OCI-LY3 (cell line): ENCODE data around the gene BOLL.

Experiments
- H2AFZ ChIP-seq: fragments of 200-600, 300-600 bp; shearing (Covaris generic); 2 replicates; pipeline ENCODE4 v1.6.0; 2014; ENCODE audit warnings: antibody characterized with exemption, low read depth, low read length
- H3K27ac ChIP-seq: fragments of 200-600, 300-600 bp; sonication (generic); 2 replicates; pipeline ENCODE4 v1.5.1; 2014; ENCODE audit warnings: mild to moderate bottlenecking, low read length, moderate library complexity, mixed read lengths
- H3K27me3 ChIP-seq: fragments of 200-600, 300-600 bp; sonication (generic); 2 replicates; pipeline ENCODE4 v1.6.1; 2014; ENCODE audit warnings: low read depth, low read length, mixed read lengths
- H3K36me3 ChIP-seq: fragments of 200-600, 300-600 bp; sonication (generic); replicated peaks from 2 replicates; pipeline ENCODE3; 2014; ENCODE audit warnings: low read depth, low read length, mixed read lengths
- H3K4me1 ChIP-seq: fragments of 300-600, 200-600 bp; sonication (generic); 2 replicates; pipeline ENCODE4 v1.6.1; 2014; ENCODE audit warnings: low read length, mixed read lengths
- H3K4me2 ChIP-seq: fragments of 200-600, 300-600 bp; sonication (generic); 2 replicates; pipeline ENCODE4 v1.6.1; 2014; ENCODE audit warnings: low read length, mixed read lengths
- H3K4me3 ChIP-seq: fragments of 300-600, 200-600 bp; sonication (generic); 2 replicates; pipeline ENCODE4 v1.5.1; 2014; ENCODE audit warnings: antibody characterized with exemption, mild to moderate bottlenecking, low read length, moderate library complexity
- H3K79me2 ChIP-seq: fragments of 300-600, 200-600 bp; shearing (Covaris generic); 2 replicates; pipeline ENCODE4 v1.6.1; 2014; ENCODE audit warnings: mild to moderate bottlenecking, low read length, mixed read lengths
- H3K9ac ChIP-seq: fragments of 300-600, 200-600 bp; shearing (Covaris generic); 2 replicates; pipeline ENCODE4 v1.6.0; 2014; ENCODE audit warnings: mild to moderate bottlenecking, low read length, moderate library complexity
- H3K9me3 ChIP-seq: fragments of 200-600, 300-600 bp; shearing (Covaris generic); 2 replicates; pipeline ENCODE4 v1.6.1; 2014; ENCODE audit warnings: low read length, mixed read lengths; ENCODE audit not compliant: insufficient read depth
- H4K20me1 ChIP-seq: fragments of 200-600, 300-600 bp; sonication (generic); 2 replicates; pipeline ENCODE4 v1.6.1; 2016; ENCODE audit warnings: low read length, mixed read lengths; ENCODE audit not compliant: insufficient read depth
- CTCF ChIP-seq: fragments of 200-600, 300-600 bp; sonication (generic); IDR thresholded peaks from 2 replicates; pipeline ENCODE4 v1.5.1; 2014; ENCODE audit warnings: antibody characterized with exemption, low read length, low read depth
- EZH2phosphoT487 ChIP-seq: fragments of 200-600 bp; shearing (Covaris generic); IDR thresholded peaks from 2 replicates; pipeline ENCODE4 v1.6.1; 2018; ENCODE audit warnings: antibody characterized with exemption, mixed run types, low read depth

BOLL gene

GRCh38 chr2:197800091-197800490 lies 15.0 kb upstream of the BOLL start:
- H3K4me2 ChIP-seq: no peak overlapping the region
- H3K27ac ChIP-seq: no peak overlapping the region
- H4K20me1 ChIP-seq: no peaks in the 10 kb centered on the region
- no peak overlapping the region for H3K4me3 ChIP-seq
- H3K9me3 ChIP-seq: no peaks in the 10 kb centered on the region
- no peaks in the 10 kb centered on the region for H3K79me2 ChIP-seq
- H3K4me1 ChIP-seq: peaks cover 3% of the 10 kb centered on the region; the same call in 1 of the 2 replicates
- no peak overlapping the region for H3K9ac ChIP-seq
- H2AFZ ChIP-seq: no peak overlapping the region
- peaks cover 9% of the 10 kb centered on the region; the same call in 1 of the 2 replicates for H3K27me3 ChIP-seq
- no peak for TF ChIP-seq EZH2phosphoT487
- TF ChIP-seq CTCF: no peak
- H3K36me3 ChIP-seq: no peaks in the 10 kb centered on the region

DNA sequence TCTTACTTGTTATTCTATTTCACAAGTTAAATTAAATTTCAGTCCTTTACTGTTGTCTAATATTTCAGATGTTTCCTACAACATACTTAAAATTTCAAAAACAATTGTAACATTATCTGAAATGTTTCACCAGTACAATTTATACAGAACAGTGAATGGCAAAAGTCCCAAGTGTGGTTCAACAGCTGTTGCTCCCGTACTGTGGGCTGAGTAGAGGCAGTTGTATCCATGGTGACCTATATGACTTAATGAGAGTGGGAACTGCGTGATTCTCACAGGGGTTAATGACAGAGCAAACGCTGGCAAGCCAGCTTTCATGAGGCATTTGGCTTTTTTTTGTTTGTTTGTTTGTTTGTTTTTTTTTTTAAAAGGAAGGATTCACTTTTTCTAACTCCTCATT lies 13.9 kb upstream of the BOLL start:
- Histone ChIP-seq H3K27ac (no peak overlapping the region), H3K4me3 (no peak overlapping the region), H3K36me3 (no peaks in the 10 kb centered on the region), H3K4me2 (no peak overlapping the region), H3K79me2 (no peaks in the 10 kb centered on the region), H3K27me3 (peaks cover 8% of the 10 kb centered on the region; the same call in 1 of the 2 replicates), H3K4me1 (peaks cover 3% of the 10 kb centered on the region; the same call in 1 of the 2 replicates), H2AFZ (no peak overlapping the region), H3K9me3 (no peaks in the 10 kb centered on the region), H3K9ac (no peak overlapping the region), H4K20me1 (no peaks in the 10 kb centered on the region)
- no peak for TF ChIP-seq CTCF
- no peak for TF ChIP-seq EZH2phosphoT487

DNA sequence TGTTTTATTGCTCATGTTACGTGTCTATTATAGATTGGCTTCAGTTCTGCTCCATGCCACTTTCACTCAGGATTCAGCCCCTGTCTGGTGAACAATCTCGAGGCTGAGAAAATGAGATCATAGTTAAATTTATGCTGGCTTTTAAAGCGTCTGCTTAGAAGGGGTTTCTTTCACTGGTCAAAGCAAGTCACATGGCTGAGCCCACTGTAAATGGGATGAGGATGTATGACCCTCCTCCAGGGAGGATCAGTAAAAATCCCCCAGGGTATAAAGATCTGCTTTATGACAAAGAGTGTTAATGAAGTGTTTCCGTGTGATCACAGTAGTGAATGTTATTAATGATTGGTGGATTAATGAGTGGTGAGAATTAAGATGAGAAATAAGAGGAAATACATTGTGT lies 13.1 kb upstream of the BOLL start:
- Histone ChIP-seq H3K9ac (no peak overlapping the region), H3K36me3 (no peaks in the 10 kb centered on the region), H4K20me1 (no peaks in the 10 kb centered on the region), H3K9me3 (no peaks in the 10 kb centered on the region), H3K4me3 (no peak overlapping the region; the same call in 1 of the 2 replicates), H3K27ac (no peak overlapping the region), H3K4me1 (no peaks in the 10 kb centered on the region), H3K79me2 (no peaks in the 10 kb centered on the region), H3K4me2 (peak overlapping the region; percentile 11; the same call in 1 of the 2 replicates), H3K27me3 (peaks cover 8% of the 10 kb centered on the region; the same call in 1 of the 2 replicates), H2AFZ (no peak overlapping the region)
- TF ChIP-seq CTCF (no peak), EZH2phosphoT487 (no peak)

GRCh38 chr2:197795277-197795676 lies 10.2 kb upstream of the BOLL start:
- Histone ChIP-seq H2AFZ (no peak overlapping the region), H3K4me1 (no peaks in the 10 kb centered on the region), H3K27me3 (peaks cover 4% of the 10 kb centered on the region; the same call in 1 of the 2 replicates), H4K20me1 (no peaks in the 10 kb centered on the region), H3K4me3 (no peak overlapping the region), H3K9me3 (no peaks in the 10 kb centered on the region), H3K79me2 (no peaks in the 10 kb centered on the region), H3K9ac (no peak overlapping the region), H3K4me2 (no peak overlapping the region), H3K27ac (no peak overlapping the region), H3K36me3 (no peaks in the 10 kb centered on the region)
- TF ChIP-seq EZH2phosphoT487 (no peak), CTCF (no peak)
